Duodenal mucosa (tissue), 2 donors: Measurements from ENCODE around the gene COL9A3.

Experiments
- H3K27ac ChIP-seq: one replicate; pipeline ENCODE4 v1.7.0; 2013; ENCODE audit warnings: low read depth, low read length
- H3K27me3 ChIP-seq, 2 donors: one replicate each; pipeline ENCODE4 v1.7.0; 2013; ENCODE audit warnings: low read length in 2 of 2, control low read depth in 1 of 2; ENCODE audit not compliant: insufficient read depth in 2 of 2, control insufficient read depth in 1 of 2
- H3K36me3 ChIP-seq, 2 donors: one replicate each; pipeline ENCODE4 v1.7.0; 2013; ENCODE audit warnings: low read length in 2 of 2, control low read depth in 1 of 2; ENCODE audit not compliant: insufficient read depth in 2 of 2, control insufficient read depth in 1 of 2
- H3K4me1 ChIP-seq, 2 donors: one replicate each; pipeline ENCODE4 v1.7.0; 2013; ENCODE audit warnings: low read length in 2 of 2, control low read depth in 1 of 2; ENCODE audit not compliant: insufficient read depth in 2 of 2, control insufficient read depth in 1 of 2
- H3K4me3 ChIP-seq, 2 donors: one replicate each; pipeline ENCODE4 v1.7.0; 2013; ENCODE audit warnings: low read length in 2 of 2, low read depth in 1 of 2
- H3K9ac ChIP-seq, 2 donors: one replicate each; pipeline ENCODE4 v1.7.0; 2013; ENCODE audit warnings: low read length in 2 of 2, low read depth in 1 of 2
- H3K9me3 ChIP-seq, 2 donors: one replicate each; pipeline ENCODE4 v1.7.0; 2013; ENCODE audit warnings: low read length in 2 of 2, control low read depth in 1 of 2; ENCODE audit not compliant: control insufficient read depth in 1 of 2

The COL9A3 gene

GRCh38 chr20:62880935-62881661 lies 64.2 kb downstream of the COL9A3 start:
- Histone ChIP-seq H3K9ac (no peak overlapping the region), H3K4me1 (peaks cover 10 to 16% of the 10 kb centered on the region in 2 donors), H3K36me3 (peaks cover 5 to 26% of the 10 kb centered on the region in 2 donors), H3K27me3 (no peaks in the 10 kb centered on the region), H3K27ac (no peak overlapping the region), H3K4me3 (no peak overlapping the region), H3K9me3 (no peaks in the 10 kb centered on the region)

GRCh38 chr20:62881662-62882395 lies 65.0 kb downstream of the COL9A3 start:
- no peak overlapping the region for H3K9ac ChIP-seq
- H3K4me1 ChIP-seq, result peaks cover 6 to 14% of the 10 kb centered on the region in 2 donors
- no peaks in the 10 kb centered on the region for H3K9me3 ChIP-seq
- no peaks in the 10 kb centered on the region for H3K27me3 ChIP-seq
- H3K36me3 ChIP-seq, result peaks cover 5 to 33% of the 10 kb centered on the region in 2 donors
- H3K27ac ChIP-seq, result no peak overlapping the region
- H3K4me3 ChIP-seq, result no peak overlapping the region

- peaks cover 5 to 35% of the 10 kb centered on the region in 2 donors for H3K36me3 ChIP-seq
- H3K27me3 ChIP-seq, result no peaks in the 10 kb centered on the region
- H3K9ac ChIP-seq, result no peak overlapping the region
- no peaks in the 10 kb centered on the region for H3K9me3 ChIP-seq
- no peak overlapping the region for H3K4me3 ChIP-seq
- peaks cover 3 to 11% of the 10 kb centered on the region in 2 donors for H3K4me1 ChIP-seq
- H3K27ac ChIP-seq, result no peak overlapping the region
Observed at GRCh38 chr20:62882426-62882825, 65.6 kb downstream of the COL9A3 start.

- no peak overlapping the region for H3K27ac ChIP-seq
- H3K36me3 ChIP-seq, result peaks cover 15 to 54% of the 10 kb centered on the region in 2 donors
- H3K9me3 ChIP-seq, result no peaks in the 10 kb centered on the region
- H3K4me3 ChIP-seq, result no peak overlapping the region
- H3K9ac ChIP-seq, result no peak overlapping the region
- no peaks in the 10 kb centered on the region for H3K27me3 ChIP-seq
- H3K4me1 ChIP-seq, result peaks cover 7 to 8% of the 10 kb centered on the region in 2 donors
Observed at GRCh38 chr20:62884556-62884955, 67.7 kb downstream of the COL9A3 start.

- Histone ChIP-seq H3K9me3 (no peaks in the 10 kb centered on the region), H3K27me3 (no peaks in the 10 kb centered on the region), H3K27ac (no peak overlapping the region), H3K4me1 (peaks cover 7 to 8% of the 10 kb centered on the region in 2 donors), H3K9ac (no peak overlapping the region), H3K4me3 (no peak overlapping the region), H3K36me3 (peaks cover 23 to 60% of the 10 kb centered on the region in 2 donors)
Observed at GRCh38 chr20:62885046-62885895, 68.4 kb downstream of the COL9A3 start.

GRCh38 chr20:62885896-62886708 lies 69.3 kb downstream of the COL9A3 start:
- Histone ChIP-seq H3K27ac (no peak overlapping the region), H3K4me3 (no peak overlapping the region), H3K4me1 (peaks cover 7 to 8% of the 10 kb centered on the region in 2 donors), H3K36me3 (peaks cover 30 to 60% of the 10 kb centered on the region in 2 donors), H3K9me3 (no peaks in the 10 kb centered on the region), H3K9ac (no peak overlapping the region), H3K27me3 (no peaks in the 10 kb centered on the region)

GRCh38 chr20:62886709-62887058 lies 69.8 kb downstream of the COL9A3 start:
- Histone ChIP-seq H3K27ac (no peak overlapping the region), H3K4me3 (no peak overlapping the region), H3K9ac (no peak overlapping the region), H3K9me3 (no peaks in the 10 kb centered on the region), H3K27me3 (no peaks in the 10 kb centered on the region), H3K4me1 (peaks cover 7 to 8% of the 10 kb centered on the region in 2 donors), H3K36me3 (peaks cover 31 to 60% of the 10 kb centered on the region in 2 donors)

- H3K27ac ChIP-seq, result no peak overlapping the region
- H3K4me3 ChIP-seq, result no peak overlapping the region
- no peak overlapping the region for H3K9ac ChIP-seq
- no peaks in the 10 kb centered on the region for H3K9me3 ChIP-seq
- H3K4me1 ChIP-seq, result peaks cover 7 to 8% of the 10 kb centered on the region in 2 donors
- peaks cover 37 to 61% of the 10 kb centered on the region in 2 donors for H3K36me3 ChIP-seq
- H3K27me3 ChIP-seq, result no peaks in the 10 kb centered on the region
Observed at GRCh38 chr20:62887152-62887859, 70.5 kb downstream of the COL9A3 start.

- Histone ChIP-seq H3K4me1 (peaks cover 7 to 8% of the 10 kb centered on the region in 2 donors), H3K9me3 (no peaks in the 10 kb centered on the region), H3K27ac (no peak overlapping the region), H3K27me3 (no peaks in the 10 kb centered on the region), H3K4me3 (no peak overlapping the region), H3K9ac (no peak overlapping the region), H3K36me3 (peaks cover 43 to 65% of the 10 kb centered on the region in 2 donors)
Observed at GRCh38 chr20:62887860-62888239, 71.0 kb downstream of the COL9A3 start.
